ENCODE data around the gene TMEM132D.

DNA sequence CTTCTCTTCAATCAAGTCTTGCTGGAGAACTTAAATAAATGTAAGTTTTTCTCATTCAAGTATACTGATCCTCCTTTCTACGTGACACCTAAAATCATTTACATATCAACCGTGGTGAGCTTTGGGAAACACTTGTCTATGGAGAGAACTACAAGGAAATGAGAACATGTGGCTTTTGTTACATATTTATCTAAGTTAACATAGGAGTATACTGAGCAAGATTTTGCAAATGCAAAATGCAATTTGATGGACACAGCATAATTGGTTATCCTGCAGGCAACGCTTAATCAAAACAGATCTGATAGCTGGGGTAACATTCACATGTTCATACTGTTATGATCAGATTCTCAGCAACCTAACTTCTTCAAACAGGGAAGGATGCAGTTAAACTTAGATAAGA lies 376.3 kb downstream of the TMEM132D start:
- no peak for TF ChIP-seq FOS (IDR thresholded peaks at IDR 0.05; ENCODE audit: low read depth, low read length)
- TF ChIP-seq, protein P1, sequence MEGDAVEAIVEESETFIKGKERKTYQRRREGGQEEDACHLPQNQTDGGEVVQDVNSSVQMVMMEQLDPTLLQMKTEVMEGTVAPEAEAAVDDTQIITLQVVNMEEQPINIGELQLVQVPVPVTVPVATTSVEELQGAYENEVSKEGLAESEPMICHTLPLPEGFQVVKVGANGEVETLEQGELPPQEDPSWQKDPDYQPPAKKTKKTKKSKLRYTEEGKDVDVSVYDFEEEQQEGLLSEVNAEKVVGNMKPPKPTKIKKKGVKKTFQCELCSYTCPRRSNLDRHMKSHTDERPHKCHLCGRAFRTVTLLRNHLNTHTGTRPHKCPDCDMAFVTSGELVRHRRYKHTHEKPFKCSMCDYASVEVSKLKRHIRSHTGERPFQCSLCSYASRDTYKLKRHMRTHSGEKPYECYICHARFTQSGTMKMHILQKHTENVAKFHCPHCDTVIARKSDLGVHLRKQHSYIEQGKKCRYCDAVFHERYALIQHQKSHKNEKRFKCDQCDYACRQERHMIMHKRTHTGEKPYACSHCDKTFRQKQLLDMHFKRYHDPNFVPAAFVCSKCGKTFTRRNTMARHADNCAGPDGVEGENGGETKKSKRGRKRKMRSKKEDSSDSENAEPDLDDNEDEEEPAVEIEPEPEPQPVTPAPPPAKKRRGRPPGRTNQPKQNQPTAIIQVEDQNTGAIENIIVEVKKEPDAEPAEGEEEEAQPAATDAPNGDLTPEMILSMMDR (conservative IDR thresholded peaks at IDR 0.05; ENCODE audit: low read depth, low read length), result no peak
- no peak for TF ChIP-seq POLR2A (IDR thresholded peaks at IDR 0.05; ENCODE audit: low read depth, low read length)
- no peak for TF ChIP-seq RCOR1 (IDR thresholded peaks at IDR 0.05; ENCODE audit: insufficient replicate concordance, low read length)
- TF ChIP-seq, protein P2, sequence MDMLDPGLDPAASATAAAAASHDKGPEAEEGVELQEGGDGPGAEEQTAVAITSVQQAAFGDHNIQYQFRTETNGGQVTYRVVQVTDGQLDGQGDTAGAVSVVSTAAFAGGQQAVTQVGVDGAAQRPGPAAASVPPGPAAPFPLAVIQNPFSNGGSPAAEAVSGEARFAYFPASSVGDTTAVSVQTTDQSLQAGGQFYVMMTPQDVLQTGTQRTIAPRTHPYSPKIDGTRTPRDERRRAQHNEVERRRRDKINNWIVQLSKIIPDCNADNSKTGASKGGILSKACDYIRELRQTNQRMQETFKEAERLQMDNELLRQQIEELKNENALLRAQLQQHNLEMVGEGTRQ (IDR thresholded peaks at IDR 0.05; ENCODE audit: low read depth, low read length), result no peak
- no peak for TF ChIP-seq RFX5 (IDR thresholded peaks at IDR 0.05; ENCODE audit: low read depth, low read length)
- no peak for TF ChIP-seq BHLHE40 (IDR thresholded peaks at IDR 0.05; ENCODE audit: low read depth, low read length)
